AG04450 (cell line): ENCODE measurements around the gene AGPAT2. TPM values are rescaled to one million over a fixed set of nuclear protein-coding genes. Genes with fewer than 3 reads are reported as not detected.

Experiments used
- CTCF ChIA-PET: fragments of 300-600, 350-600 bp; formaldehyde crosslinking; extraction: SDS; loops from one replicate; lab custom pipeline; 2022; ENCODE audit warnings: antibody characterized with exemption, inconsistent platforms; lab: Charles Lee
- POLR2A ChIA-PET: fragments of 350-600 bp; formaldehyde crosslinking; extraction: SDS; loops from one replicate; lab custom pipeline; 2021; ENCODE audit warnings: antibody characterized with exemption, inconsistent platforms; lab: Yijun Ruan, JAX
- DNase-seq: peaks from one replicate; pipeline ENCODE4 v3.0.0-alpha.2; 2011; ENCODE audit warnings: low read depth, low spot score
- H3K27ac ChIP-seq: one replicate; pipeline ENCODE4 v1.5.1; 2012; ENCODE audit warnings: low read depth, low read length, control low read depth
- H3K27me3 ChIP-seq: one replicate; pipeline ENCODE4 v1.6.0; 2012; ENCODE audit warnings: low read length; ENCODE audit not compliant: control insufficient read depth, insufficient read depth
- H3K4me3 ChIP-seq: 2 replicates; pipeline ENCODE4 v1.5.1; 2011; ENCODE audit warnings: mild to moderate bottlenecking, low read depth, low read length, control low read depth
- H3K9me3 ChIP-seq: 2 replicates; pipeline ENCODE4 v1.5.1; 2012; ENCODE audit warnings: low read length; ENCODE audit not compliant: control insufficient read depth, insufficient read depth
- CTCF ChIP-seq: IDR thresholded peaks from 2 replicates; pipeline ENCODE4 v1.5.1; 2011; ENCODE audit warnings: low read depth, low read length, control low read depth, inconsistent platforms
- polyA plus RNA-seq: library from polyadenylated mRNA; depleted of rRNA; stranded (reverse); fragments of >200 nt; gene quantifications from 2 replicates; pipeline ENCODE4 v1.2.3, GENCODE V29; 2011

Gene AGPAT2
- polyA plus RNA-seq, 1 experiment: 24.4 TPM

GRCh38 chr9:136660971-136661550 is 26.2 kb downstream of the AGPAT2 start:
- no peak for DNase-seq
- peaks cover 36% of the 10 kb centered on the region for H3K27me3 ChIP-seq
- no peak overlapping the region for H3K4me3 ChIP-seq
- peaks cover 7% of the 10 kb centered on the region for H3K9me3 ChIP-seq
- ChIA-PET CTCF (interaction anchor here (0.7 kb wide), 1 partner anchor 11 kb away, joined by 5 read pairs; no protein-coding TSS in a partner anchor), POLR2A (no interaction called here)
- no peak for TF ChIP-seq CTCF
- H3K27ac ChIP-seq: no peak overlapping the region

GRCh38 chr9:136659861-136660784 is 27.1 kb downstream of the AGPAT2 start:
- ChIA-PET CTCF (no interaction called here), POLR2A (no interaction called here)
- no peak overlapping the region for H3K27ac ChIP-seq
- TF ChIP-seq CTCF: no peak
- peaks cover 34% of the 10 kb centered on the region for H3K27me3 ChIP-seq
- no peak for DNase-seq
- H3K9me3 ChIP-seq: peaks cover 7% of the 10 kb centered on the region
- no peak overlapping the region for H3K4me3 ChIP-seq

- no peak for DNase-seq
- TF ChIP-seq CTCF: no peak
- ChIA-PET CTCF (interaction anchor here (1.7 kb wide), 1 partner anchor 13 kb away, joined by 4 read pairs; no protein-coding TSS in a partner anchor), POLR2A (no interaction called here)
- Histone ChIP-seq H3K27ac (no peak overlapping the region), H3K4me3 (no peak overlapping the region), H3K27me3 (peaks cover 30% of the 10 kb centered on the region), H3K9me3 (peaks cover 7% of the 10 kb centered on the region)
Observed at GRCh38 chr9:136658849-136659535, 28.3 kb downstream of the AGPAT2 start.

- peaks cover 7% of the 10 kb centered on the region for H3K9me3 ChIP-seq
- no peak overlapping the region for H3K4me3 ChIP-seq
- H3K27me3 ChIP-seq: peaks cover 30% of the 10 kb centered on the region
- no peak for TF ChIP-seq CTCF
- CTCF ChIA-PET: interaction anchor here (1.7 kb wide), 1 partner anchor 14 kb away, joined by 4 read pairs; no protein-coding TSS in a partner anchor
- no peak for DNase-seq
- POLR2A ChIA-PET: no interaction called here
- H3K27ac ChIP-seq: no peak overlapping the region
Observed at GRCh38 chr9:136657974-136658848, 29.0 kb downstream of the AGPAT2 start.
